ENCODE results near the gene EPHB4. TPM values are rescaled to one million over a fixed set of nuclear protein-coding genes. Genes with fewer than 3 reads are reported as not detected.

Gene EPHB4
- total and polyA plus RNA-seq, 2 donors (not counting 3 experiments of a cell fraction or from before 2014, with no cell fraction given) = 193 to 274 TPM

DNA sequence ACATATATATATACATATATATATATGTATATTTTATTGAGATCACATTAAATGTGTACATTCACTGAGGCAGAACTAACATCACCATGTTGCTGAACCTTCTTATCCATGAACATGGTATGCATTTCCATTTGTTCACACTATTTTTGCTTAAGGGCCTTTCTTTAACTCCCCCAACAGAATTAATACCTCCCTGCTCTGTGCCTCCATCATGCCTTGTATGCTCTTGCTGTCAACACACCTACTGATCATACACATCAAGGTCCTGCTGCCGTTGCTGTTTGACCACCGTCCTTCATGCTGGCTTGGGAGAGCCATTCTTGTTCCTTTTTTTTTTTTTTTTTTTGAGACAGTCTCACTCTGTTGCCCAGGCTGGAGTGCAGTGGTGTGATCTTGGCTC, 43.5 kb downstream of the EPHB4 start:
- Histone ChIP-seq H2AFZ (ENCODE audit: low read depth, low read length) (no peak overlapping the region), H3K27me3 (ENCODE audit: control insufficient read depth in 2 of 2, insufficient read depth in 2 of 2, low read length in 2 of 2) (no peaks in the 10 kb centered on the region), H3K79me2 (ENCODE audit: control insufficient read depth, insufficient read depth, low read length) (no peaks in the 10 kb centered on the region), H3K4me1 (ENCODE audit: control insufficient read depth, extremely low read depth, insufficient read depth, low read length) (no peaks in the 10 kb centered on the region), H3K4me3 (replicated peaks in 1 of 3; ENCODE audit: insufficient read depth in 1 of 3, low read depth in 1 of 3, low read length in 3 of 3) (no peak overlapping the region), H4K20me1 (replicated peaks; ENCODE audit: control insufficient read depth, extremely low read depth, insufficient read depth, low read length) (no peaks in the 10 kb centered on the region), H3K9me3 (replicated peaks; ENCODE audit: control insufficient read depth, insufficient read depth, low read length) (no peaks in the 10 kb centered on the region), H3K27ac (ENCODE audit: insufficient read depth, low read depth, low read length) (no peak overlapping the region), H3K9ac (replicated peaks; ENCODE audit: extremely low read depth, insufficient read depth, low read length) (no peak overlapping the region), H3K36me3 (ENCODE audit: control insufficient read depth in 2 of 2, extremely low read depth in 1 of 2, insufficient read depth in 2 of 2, low read length in 2 of 2) (no peaks in the 10 kb centered on the region), H3K4me2 (ENCODE audit: insufficient read depth, low read length) (no peak overlapping the region), H3K9me1 (replicated peaks; ENCODE audit: control insufficient read depth, extremely low read depth, insufficient read depth, low read length) (no peaks in the 10 kb centered on the region)
- no peak for DNase-seq (ENCODE audit: low read depth, low spot score)
- no peak for TF ChIP-seq JUN (IDR thresholded peaks at IDR 0.05; ENCODE audit: borderline replicate concordance, insufficient read depth, insufficient read length, low read depth)
- no peak for TF ChIP-seq MYC (IDR thresholded peaks at IDR 0.05; ENCODE audit: low read depth, low read length)
- TF ChIP-seq GATA2 (IDR thresholded peaks at IDR 0.05; ENCODE audit: insufficient read depth, insufficient read length, low read depth, low read length) = no peak
- TF ChIP-seq POLR2AphosphoS5 (IDR thresholded peaks at IDR 0.05; ENCODE audit: insufficient read depth, low read depth, low read length) = no peak
- TF ChIP-seq EZH2 (IDR thresholded peaks at IDR 0.05; ENCODE audit: borderline replicate concordance, low read depth, low read length, severe bottlenecking) = no peak
- TF ChIP-seq, protein P1, sequence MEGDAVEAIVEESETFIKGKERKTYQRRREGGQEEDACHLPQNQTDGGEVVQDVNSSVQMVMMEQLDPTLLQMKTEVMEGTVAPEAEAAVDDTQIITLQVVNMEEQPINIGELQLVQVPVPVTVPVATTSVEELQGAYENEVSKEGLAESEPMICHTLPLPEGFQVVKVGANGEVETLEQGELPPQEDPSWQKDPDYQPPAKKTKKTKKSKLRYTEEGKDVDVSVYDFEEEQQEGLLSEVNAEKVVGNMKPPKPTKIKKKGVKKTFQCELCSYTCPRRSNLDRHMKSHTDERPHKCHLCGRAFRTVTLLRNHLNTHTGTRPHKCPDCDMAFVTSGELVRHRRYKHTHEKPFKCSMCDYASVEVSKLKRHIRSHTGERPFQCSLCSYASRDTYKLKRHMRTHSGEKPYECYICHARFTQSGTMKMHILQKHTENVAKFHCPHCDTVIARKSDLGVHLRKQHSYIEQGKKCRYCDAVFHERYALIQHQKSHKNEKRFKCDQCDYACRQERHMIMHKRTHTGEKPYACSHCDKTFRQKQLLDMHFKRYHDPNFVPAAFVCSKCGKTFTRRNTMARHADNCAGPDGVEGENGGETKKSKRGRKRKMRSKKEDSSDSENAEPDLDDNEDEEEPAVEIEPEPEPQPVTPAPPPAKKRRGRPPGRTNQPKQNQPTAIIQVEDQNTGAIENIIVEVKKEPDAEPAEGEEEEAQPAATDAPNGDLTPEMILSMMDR (IDR thresholded peaks at IDR 0.05; ENCODE audit: extremely low read depth in 1 of 2, insufficient read depth in 1 of 2, low read depth in 1 of 2, low read length in 2 of 2) = no peak
- TF ChIP-seq POLR2A (IDR thresholded peaks at IDR 0.05; ENCODE audit: low read depth, low read length) = no peak
- TF ChIP-seq FOS (IDR thresholded peaks at IDR 0.05; ENCODE audit: borderline replicate concordance, insufficient read depth, low read length) = no peak
- TF ChIP-seq, protein P2, sequence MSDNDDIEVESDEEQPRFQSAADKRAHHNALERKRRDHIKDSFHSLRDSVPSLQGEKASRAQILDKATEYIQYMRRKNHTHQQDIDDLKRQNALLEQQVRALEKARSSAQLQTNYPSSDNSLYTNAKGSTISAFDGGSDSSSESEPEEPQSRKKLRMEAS (IDR thresholded peaks at IDR 0.05; ENCODE audit: insufficient read depth, insufficient read length) = no peak
- ChIA-PET POLR2A (no interaction called here), CTCF (interaction anchor here (1.2 to 1.6 kb wide), 2 partner anchors 58 to 78 kb away, joined by 3 to 4 read pairs; partner anchors contain the start of gene POP7)
- FAIRE-seq = no peak
- no TSS peak for BruUV-seq (replicated peaks)
- intact Hi-C loops (cut with micrococcal nuclease) (no loop called here), dilution Hi-C loops (cut with MboI; ENCODE audit: extremely low pct_ligation_motif_present, low sequenced_read_pairs) (no loop called here)

All from endothelial cell of umbilical vein (primary cell).